A172 (cell line): ENCODE results near the gene NFIX. TPM values are rescaled to one million over a fixed set of nuclear protein-coding genes. Genes with fewer than 3 reads are reported as not detected.

ENCODE experiments used
- DNase-seq: peaks from one replicate; pipeline ENCODE4 v3.0.0-alpha.2; 2015; ENCODE audit warnings: low spot score
- total RNA-seq: library from RNA; depleted of rRNA; stranded (reverse); fragments of >200 nt; shearing (Covaris generic); gene quantifications from 2 replicates; pipeline ENCODE4 v1.2.3, GENCODE V29; 2014

Gene NFIX
- total RNA-seq, 1 experiment from 2014 or later, result 25.7 TPM

GRCh38 chr19:12987781-12988180 lies 7.5 kb upstream of the NFIX start:
- DNase-seq, result no peak

GRCh38 chr19:12990431-12990830 lies 4.8 kb upstream of the NFIX start:
- no peak for DNase-seq

- DNase-seq, result no peak
Observed at GRCh38 chr19:12990853-12991252, 4.4 kb upstream of the NFIX start.

DNA sequence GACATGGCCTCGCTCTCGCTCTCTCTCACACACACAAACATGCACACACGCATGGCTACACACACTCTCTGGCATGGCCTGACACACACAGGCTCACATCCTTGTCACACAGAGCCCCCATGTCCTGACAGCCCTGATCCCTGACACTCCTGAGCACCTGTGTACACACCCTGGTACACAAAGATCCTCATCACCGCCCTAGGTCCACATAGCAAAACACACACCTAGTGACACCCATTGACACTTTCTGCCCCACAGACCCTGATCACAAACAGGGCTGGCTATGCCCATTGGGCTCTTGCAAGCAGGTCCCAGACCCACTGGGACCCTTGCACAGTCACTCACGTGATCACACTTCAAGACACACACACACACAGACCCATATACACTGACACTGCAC lies 4.0 kb upstream of the NFIX start:
- no peak for DNase-seq

GRCh38 chr19:12992729-12993128 lies 2.5 kb upstream of the NFIX start:
- DNase-seq, result no peak

- no peak for DNase-seq
Observed at GRCh38 chr19:12993562-12993961, 1.7 kb upstream of the NFIX start.

- DNase-seq, result no peak
Observed at GRCh38 chr19:12995596-12996405, 526 bp downstream of the NFIX start.

- no peak for DNase-seq
Observed at GRCh38 chr19:12996406-12997094, 1.3 kb downstream of the NFIX start.

DNA sequence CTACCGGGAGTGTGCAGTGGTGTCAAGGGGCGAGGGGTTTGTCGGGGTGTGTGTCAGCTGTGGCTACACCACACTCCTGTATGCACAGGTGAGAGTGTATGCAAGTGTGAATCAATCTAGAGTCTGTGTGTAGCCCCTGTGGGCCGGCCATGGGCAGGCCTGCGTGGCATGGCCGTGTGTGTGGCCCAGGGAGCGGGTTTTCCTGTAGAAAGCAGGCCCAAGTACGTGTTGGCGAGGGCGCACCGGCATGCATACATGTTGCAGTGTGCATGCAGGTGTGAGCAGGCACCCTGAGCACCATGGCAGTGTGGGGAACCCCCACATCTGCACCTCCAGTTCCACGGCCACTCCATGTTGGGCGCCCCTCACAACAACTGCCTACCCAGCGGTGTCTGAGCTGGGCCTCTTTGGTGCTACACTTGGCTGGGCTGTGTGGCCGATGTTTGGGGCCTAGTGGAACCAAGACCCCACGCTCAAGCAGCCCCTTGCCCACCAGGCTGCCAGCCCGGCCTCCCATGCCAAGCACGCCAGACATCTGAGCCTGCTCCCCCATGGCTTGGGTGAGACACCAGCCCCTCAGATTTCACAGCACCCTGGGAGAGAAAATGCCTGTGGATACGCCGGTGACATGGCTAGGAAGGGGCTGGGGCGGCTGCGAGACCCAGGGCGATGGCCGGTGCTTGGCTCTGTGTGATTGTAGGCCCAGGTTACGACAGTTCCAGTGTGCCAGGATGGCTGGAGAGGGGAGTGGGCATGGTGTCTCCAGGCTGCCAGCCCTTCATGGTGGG lies 2.1 kb downstream of the NFIX start:
- DNase-seq, result no peak

- no peak for DNase-seq
Observed at GRCh38 chr19:12997967-12998940, 3.0 kb downstream of the NFIX start.

DNA sequence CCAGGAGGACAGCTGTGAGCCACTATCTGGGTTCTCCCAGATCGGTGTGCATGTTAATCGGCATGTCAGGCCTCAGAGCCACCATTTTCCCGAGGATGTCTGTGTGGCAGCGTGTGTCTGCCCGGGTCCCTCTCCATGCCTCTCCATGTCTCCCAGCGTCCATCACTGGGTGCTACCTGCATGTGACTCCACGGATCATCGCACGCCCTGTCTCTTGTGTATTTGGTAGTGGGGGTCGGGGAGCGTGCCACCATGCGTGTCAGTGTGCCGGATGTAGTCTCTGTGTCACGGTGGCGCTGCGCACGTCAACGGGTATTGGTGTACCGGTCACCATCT lies 5.9 kb downstream of the NFIX start:
- no peak for DNase-seq

- no peak for DNase-seq
Observed at GRCh38 chr19:13001502-13002165, 6.4 kb downstream of the NFIX start.

- no peak for DNase-seq
Observed at GRCh38 chr19:13002166-13002898, 7.1 kb downstream of the NFIX start.

DNA sequence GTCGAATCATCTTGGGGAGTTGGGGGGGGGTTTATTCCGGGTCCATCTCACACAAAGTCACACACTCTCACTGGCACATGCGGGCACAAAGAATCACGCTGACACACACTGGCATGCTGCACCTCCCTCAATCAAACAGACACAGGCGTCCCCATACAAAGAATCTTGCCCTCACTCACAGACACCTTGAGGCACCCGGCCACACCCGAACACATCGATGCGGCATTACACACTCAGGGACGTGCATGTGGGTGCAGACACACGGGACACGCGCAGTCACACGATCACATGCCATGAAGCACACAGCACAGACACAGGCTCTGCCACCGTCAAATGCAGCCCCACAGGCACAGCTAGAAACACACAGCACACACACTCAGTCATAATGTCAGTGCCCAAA lies 7.8 kb downstream of the NFIX start:
- no peak for DNase-seq

GRCh38 chr19:13004273-13004672 lies 9.0 kb downstream of the NFIX start:
- DNase-seq, result no peak

- DNase-seq, result no peak
Observed at GRCh38 chr19:13005253-13005652, 10.0 kb downstream of the NFIX start.

DNA sequence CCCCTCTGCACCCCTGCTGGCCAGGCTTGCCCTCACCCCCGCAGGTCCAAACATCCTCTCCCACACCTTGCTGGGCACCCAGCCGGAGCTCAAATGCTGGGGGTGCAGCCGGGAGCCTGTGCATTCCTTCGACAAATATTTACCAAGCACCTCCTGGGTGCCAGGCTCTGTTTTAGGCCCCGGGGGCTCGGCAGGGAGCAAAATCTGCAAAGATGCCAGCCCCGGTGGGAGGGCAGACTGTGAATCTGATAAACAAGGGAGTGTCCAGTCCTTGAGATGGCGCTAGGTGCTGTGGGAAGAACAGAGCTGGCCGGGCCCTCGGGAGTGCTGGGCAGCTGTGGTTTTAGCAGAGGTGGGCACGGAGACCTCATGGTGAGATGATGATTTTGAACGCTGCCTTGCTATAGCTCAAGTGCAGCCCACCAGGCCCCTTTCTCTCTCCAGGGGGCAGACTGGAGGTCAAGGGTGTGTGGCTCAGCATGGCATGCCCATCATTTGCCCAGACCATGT lies 10.6 kb downstream of the NFIX start:
- no peak for DNase-seq

DNA sequence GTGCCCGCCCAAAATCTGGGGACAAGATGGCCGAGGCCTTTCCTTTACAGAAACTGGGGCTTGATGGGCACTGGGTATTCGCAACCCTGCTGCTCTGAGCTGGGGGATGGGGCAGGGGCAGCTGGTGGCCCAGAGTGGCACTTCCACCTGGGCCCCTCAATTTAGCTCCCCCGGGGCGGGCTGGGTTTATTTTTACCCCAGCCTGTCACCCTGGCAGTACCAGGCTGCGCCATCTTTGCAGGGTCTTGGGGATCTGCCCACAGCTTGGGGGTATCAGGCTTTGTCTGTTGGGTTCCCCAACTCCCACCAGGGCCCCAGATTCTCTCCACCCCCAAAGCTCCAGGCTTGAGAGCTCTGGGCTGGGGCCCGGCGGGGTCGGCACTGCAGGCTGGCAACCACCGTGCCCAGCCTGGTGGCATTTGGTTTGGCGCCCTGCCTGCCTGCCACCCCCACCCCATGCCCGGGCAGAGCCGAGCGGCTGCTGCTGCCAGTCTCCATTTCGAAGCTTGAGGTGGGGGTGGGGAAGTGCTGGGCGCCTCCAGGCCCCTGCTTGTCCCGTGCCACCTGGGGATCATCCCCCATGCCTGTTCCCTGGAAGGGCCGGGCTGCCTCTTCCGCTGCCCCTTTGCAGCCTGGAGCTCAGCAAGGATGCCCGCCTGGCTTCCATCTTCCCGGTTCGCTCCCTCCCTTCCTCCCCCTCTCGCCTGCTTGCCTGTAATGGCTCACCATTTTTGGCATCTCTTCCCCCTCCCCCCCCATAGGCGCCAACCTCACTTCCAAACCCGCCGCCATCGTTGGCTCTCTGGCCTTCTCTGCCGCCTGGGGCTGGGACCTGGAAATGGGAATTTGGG lies 11.4 kb downstream of the NFIX start:
- DNase-seq, result no peak
